Measurements from ENCODE around the gene LEUTX.

LEUTX gene

DNA sequence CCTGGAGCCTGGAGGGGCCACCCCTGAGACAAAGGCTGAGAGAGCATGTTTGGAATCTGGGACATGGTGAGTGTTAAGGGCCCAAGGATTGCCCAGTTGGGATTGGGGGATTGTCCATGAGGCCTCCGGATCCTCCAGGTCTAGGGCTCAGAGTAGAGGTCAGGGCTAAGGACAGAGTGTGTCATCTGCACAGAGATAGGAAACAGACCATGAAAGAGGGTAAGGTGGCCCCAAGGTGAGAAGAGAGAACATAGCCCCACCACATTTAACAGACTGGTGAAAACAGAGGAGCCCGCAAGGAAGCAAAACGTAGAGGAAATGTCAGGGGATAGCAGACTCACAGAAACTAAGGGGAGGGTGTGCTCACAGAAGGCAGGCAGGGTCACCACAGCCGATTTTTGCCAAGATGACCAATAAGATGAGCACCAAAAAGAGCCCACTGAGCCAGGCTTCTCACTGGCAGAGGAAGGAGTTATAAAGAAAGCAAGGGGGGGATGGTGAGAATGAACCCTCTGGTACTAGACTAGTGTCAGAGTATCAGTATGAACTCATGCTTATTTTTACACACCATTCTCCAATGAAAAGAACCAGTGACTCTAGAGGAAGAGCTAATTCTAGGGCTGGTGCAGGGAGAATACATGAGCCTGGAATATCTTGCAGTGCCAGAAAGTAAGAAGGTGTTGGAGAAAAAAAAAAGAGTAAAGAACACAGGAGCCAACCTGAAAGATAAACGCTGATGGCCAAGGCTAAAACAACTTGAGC lies 37.8 kb downstream of the LEUTX start:
- no peak for TF ChIP-seq EZH2phosphoT487 (conservative IDR thresholded peaks at IDR 0.05; ENCODE audit: low read length)
- TF ChIP-seq, protein P1, sequence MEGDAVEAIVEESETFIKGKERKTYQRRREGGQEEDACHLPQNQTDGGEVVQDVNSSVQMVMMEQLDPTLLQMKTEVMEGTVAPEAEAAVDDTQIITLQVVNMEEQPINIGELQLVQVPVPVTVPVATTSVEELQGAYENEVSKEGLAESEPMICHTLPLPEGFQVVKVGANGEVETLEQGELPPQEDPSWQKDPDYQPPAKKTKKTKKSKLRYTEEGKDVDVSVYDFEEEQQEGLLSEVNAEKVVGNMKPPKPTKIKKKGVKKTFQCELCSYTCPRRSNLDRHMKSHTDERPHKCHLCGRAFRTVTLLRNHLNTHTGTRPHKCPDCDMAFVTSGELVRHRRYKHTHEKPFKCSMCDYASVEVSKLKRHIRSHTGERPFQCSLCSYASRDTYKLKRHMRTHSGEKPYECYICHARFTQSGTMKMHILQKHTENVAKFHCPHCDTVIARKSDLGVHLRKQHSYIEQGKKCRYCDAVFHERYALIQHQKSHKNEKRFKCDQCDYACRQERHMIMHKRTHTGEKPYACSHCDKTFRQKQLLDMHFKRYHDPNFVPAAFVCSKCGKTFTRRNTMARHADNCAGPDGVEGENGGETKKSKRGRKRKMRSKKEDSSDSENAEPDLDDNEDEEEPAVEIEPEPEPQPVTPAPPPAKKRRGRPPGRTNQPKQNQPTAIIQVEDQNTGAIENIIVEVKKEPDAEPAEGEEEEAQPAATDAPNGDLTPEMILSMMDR (IDR thresholded peaks at IDR 0.05; ENCODE audit: insufficient read depth, low read length, poor library complexity, severe bottlenecking) = no peak
- no peaks in the 10 kb centered on the region for H3K27me3 ChIP-seq (ENCODE audit: low read length)

DNA sequence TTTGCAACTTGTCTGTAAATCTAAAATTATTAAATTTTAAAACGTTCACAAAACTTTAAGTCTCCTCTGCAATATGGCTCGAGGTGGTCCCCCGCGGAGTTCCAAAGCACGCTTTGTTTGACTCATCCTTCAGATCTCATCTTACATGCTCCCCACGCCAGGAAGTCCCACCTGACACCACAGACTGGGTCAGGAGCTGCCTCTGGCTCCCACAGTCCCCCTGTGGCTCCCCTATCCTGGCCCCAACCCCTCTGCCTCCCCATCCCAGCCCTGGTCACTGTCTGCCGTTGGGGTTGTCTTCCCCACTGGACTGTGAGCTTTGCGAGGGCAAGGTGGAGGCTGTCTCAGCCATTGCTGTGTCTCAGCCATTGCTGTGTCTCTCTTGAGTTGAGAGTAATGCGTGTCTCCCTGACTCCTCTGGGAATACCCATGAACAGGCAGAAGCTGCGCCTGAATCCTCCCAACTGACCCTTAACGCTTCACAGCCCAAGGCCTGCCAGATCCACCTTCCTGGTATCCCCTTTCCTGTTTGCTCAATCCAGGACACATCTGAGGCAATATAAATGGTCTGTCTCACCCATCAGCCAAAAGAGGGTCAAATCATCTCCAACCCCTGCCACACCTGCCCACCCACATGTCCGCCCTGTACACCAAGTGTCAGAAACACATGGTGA lies 39.4 kb downstream of the LEUTX start:
- Histone ChIP-seq H4K20me1 (ENCODE audit: low read depth, low read length) (no peaks in the 10 kb centered on the region), H3K4me3 (ENCODE audit: insufficient read depth, low read length, poor library complexity, severe bottlenecking) (no peak overlapping the region), H3F3A (ENCODE audit: insufficient read depth) (no peaks in the 10 kb centered on the region), H3K27me3 (ENCODE audit: low read length) (no peaks in the 10 kb centered on the region), H2AFZ (ENCODE audit: low read depth, low read length, severe bottlenecking) (no peak overlapping the region), H3K27ac (ENCODE audit: low read depth, low read length) (no peak overlapping the region), H3K9ac (ENCODE audit: low read length) (no peak overlapping the region), H3K4me2 (ENCODE audit: low read depth, low read length, poor library complexity, severe bottlenecking) (no peak overlapping the region), H3K79me2 (ENCODE audit: insufficient read depth, low read length) (no peaks in the 10 kb centered on the region), H3K9me2 (replicated peaks; ENCODE audit: insufficient read depth, low read length) (no peaks in the 10 kb centered on the region), H3K9me3 (ENCODE audit: insufficient read depth, low read length) (no peaks in the 10 kb centered on the region), H3K36me3 (ENCODE audit: low read length) (no peaks in the 10 kb centered on the region)
- TF ChIP-seq, protein P1 (IDR thresholded peaks at IDR 0.05; ENCODE audit: insufficient read depth, low read length, poor library complexity, severe bottlenecking) = no peak
- TF ChIP-seq EZH2phosphoT487 (conservative IDR thresholded peaks at IDR 0.05; ENCODE audit: low read length) = no peak

More for the DNA sequence above, 37.8 kb downstream of the LEUTX start:
- H3K9ac ChIP-seq (ENCODE audit: low read length) = no peak overlapping the region
- no peak overlapping the region for H2AFZ ChIP-seq (ENCODE audit: low read depth, low read length, severe bottlenecking)
- H3F3A ChIP-seq (ENCODE audit: insufficient read depth) = no peaks in the 10 kb centered on the region
- H3K4me2 ChIP-seq (ENCODE audit: low read depth, low read length, poor library complexity, severe bottlenecking) = no peak overlapping the region
- H3K27ac ChIP-seq (ENCODE audit: low read depth, low read length) = no peak overlapping the region
- no peaks in the 10 kb centered on the region for H3K79me2 ChIP-seq (ENCODE audit: insufficient read depth, low read length)
- H3K36me3 ChIP-seq (ENCODE audit: low read length) = no peaks in the 10 kb centered on the region
- H4K20me1 ChIP-seq (ENCODE audit: low read depth, low read length) = no peaks in the 10 kb centered on the region
- H3K9me2 ChIP-seq (replicated peaks; ENCODE audit: insufficient read depth, low read length) = no peaks in the 10 kb centered on the region
- H3K9me3 ChIP-seq (ENCODE audit: insufficient read depth, low read length) = no peaks in the 10 kb centered on the region
- no peak overlapping the region for H3K4me3 ChIP-seq (ENCODE audit: insufficient read depth, low read length, poor library complexity, severe bottlenecking)

DNA sequence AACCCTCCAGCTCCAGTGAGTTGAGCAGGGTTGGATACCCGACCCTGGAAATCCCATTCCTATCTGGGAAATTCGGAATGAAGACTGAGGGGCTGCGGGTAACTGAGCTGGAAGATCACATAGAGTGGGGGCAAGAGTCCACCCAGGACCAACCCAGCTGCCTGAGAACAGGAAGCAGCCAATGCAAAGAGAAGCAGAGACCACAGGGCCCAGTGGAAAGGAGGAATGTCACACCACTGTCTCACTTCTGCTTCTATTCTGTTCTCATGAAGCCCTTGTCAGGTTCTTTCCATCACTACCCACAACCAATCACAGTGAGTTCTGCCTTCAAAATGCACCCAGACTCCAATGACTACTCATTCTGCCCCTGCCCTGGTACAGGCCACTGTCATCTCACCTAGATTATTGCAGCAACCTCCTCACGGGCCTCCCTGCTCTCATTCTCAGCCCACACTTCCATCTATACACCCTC lies 40.0 kb downstream of the LEUTX start:
- Histone ChIP-seq H3K27ac (ENCODE audit: low read depth, low read length) (no peak overlapping the region), H3K4me2 (ENCODE audit: low read depth, low read length, poor library complexity, severe bottlenecking) (no peak overlapping the region), H3K79me2 (ENCODE audit: insufficient read depth, low read length) (peaks cover under 1% of the 10 kb centered on the region; the same call in 1 of the 2 replicates), H3K9me3 (ENCODE audit: insufficient read depth, low read length) (no peaks in the 10 kb centered on the region), H4K20me1 (ENCODE audit: low read depth, low read length) (no peaks in the 10 kb centered on the region), H3F3A (ENCODE audit: insufficient read depth) (no peaks in the 10 kb centered on the region), H3K36me3 (ENCODE audit: low read length) (no peaks in the 10 kb centered on the region), H3K9me2 (replicated peaks; ENCODE audit: insufficient read depth, low read length) (no peaks in the 10 kb centered on the region), H2AFZ (ENCODE audit: low read depth, low read length, severe bottlenecking) (no peak overlapping the region), H3K9ac (ENCODE audit: low read length) (no peak overlapping the region), H3K4me3 (ENCODE audit: insufficient read depth, low read length, poor library complexity, severe bottlenecking) (no peak overlapping the region), H3K27me3 (ENCODE audit: low read length) (no peaks in the 10 kb centered on the region)
- TF ChIP-seq EZH2phosphoT487 (conservative IDR thresholded peaks at IDR 0.05; ENCODE audit: low read length) = no peak
- TF ChIP-seq, protein P1 (IDR thresholded peaks at IDR 0.05; ENCODE audit: insufficient read depth, low read length, poor library complexity, severe bottlenecking) = no peak

Measured in SU-DHL-6 (cell line).